KG1 (cell line): Measurements from ENCODE around the gene PCLO.
"Not testable (repeated sequence)": the region's sequence is repeated elsewhere in the genome, so short reads cannot be mapped to it uniquely, and the experiment has no call there.

Experiments
- DNase-seq: peaks from one replicate; lab custom pipeline; 2025; lab: John Stamatoyannopoulos, UW

Gene PCLO

GRCh38 chr7:83053965-83054364 lies 108.7 kb downstream of the PCLO start:
- no peak for DNase-seq

DNA sequence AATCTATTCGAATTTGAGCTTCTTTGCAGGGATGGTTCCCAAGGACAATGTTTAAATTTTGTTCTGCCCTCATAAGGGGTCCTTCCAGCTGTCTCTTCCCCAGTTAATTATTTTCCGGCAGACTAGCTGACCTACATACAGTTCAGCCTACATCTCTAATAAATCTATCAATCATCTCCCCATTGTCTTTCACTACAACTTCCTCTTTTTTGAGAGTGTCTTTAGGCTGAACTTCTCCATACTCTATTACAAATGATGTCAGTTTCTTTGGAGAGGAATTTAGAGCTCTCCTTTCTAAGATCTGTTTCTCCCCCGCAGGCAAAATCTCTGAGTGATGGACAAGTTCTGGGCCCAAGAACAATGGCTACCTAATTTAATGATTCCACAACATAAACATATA lies 122.2 kb downstream of the PCLO start:
- no peak for DNase-seq

DNA sequence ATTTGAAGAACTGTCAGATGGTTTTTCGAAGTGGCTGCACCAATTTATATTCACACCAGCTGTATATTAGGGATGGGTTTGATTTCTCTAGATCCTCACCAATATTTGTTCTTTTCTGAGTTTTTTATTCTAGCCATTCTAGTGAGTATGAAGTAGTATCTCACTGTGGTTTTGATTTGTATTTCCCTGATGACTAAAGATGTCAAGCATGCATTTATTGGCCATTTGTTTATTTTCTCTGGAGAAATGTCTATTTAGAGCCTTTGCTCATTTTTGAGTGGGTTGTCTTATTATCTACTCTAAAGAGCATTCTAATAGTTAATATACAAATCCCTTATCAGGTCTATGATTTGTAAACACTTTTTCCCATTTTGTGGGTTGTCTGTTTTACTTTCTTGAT lies 123.9 kb downstream of the PCLO start:
- no peak for DNase-seq

DNA sequence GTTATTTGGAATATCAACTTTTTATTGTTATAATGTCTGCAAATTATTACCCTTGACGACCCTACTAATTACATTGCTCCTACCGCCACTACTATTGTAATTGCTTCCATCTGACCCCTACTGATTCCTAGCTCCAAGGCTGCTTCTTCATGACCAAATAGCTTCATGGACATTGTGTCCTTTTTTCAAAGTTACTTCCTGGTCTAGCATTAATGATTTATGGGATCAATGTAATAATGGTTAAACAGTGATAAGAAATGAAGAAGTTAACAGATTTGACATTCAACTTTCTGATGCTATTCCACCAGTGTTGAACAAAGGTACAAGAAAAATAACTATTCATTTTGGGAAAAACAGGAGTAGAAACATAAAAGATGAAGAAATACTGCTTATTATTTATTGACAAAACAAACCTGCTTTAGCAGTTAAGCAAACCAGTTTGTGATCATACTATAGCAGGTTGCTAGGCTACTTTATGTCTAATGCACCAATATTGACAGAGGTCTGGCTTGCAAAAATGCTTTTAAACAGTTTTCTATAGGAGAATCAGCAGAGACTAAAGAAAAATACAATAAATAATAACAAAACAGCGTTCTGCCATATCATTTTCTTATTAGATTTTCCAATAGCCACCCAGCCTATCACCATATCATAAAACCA lies 125.8 kb downstream of the PCLO start:
- no peak for DNase-seq

GRCh38 chr7:83036130-83036529 lies 126.6 kb downstream of the PCLO start:
- no peak for DNase-seq

DNA sequence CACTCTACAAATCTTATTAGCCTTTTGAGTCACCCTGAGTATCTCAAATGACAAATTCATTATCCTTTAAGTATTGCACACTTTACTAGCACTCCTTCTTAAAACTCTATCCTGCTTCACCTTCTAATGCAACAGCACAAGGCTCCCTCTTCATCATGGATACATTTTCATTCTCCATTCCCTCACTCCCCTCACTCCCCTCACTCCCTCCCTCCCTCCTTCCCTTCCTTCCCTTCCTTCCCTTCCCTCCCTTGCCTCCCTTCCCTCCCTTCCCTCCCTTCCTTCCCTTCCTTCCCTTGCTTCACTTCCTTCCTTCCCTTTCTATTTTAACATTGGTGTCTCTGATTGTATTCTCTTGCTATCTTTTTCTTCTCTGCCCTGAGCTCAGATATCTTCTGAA lies 130.5 kb downstream of the PCLO start:
- no peak for DNase-seq

GRCh38 chr7:83023817-83024665 lies 138.6 kb downstream of the PCLO start:
- not testable (repeated sequence) for DNase-seq

DNA sequence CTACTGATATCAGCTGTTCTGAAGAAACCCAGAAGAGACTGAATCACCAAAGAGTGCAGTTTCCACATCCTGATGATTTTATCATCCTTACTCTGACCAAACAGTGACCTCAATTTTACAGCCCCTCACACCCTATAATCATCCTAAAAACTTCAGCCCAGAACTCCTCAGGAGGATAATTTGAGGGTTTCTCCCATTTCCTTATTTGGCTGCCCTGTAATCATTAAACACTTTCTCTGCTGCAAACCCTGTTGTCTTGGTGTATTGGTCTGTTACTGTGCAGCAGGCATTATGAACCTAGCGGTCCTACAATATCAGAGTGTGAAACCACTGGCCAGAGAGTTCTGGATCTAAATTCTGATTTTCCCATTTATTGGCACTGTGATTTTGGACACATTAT lies 141.7 kb downstream of the PCLO start:
- no peak for DNase-seq

DNA sequence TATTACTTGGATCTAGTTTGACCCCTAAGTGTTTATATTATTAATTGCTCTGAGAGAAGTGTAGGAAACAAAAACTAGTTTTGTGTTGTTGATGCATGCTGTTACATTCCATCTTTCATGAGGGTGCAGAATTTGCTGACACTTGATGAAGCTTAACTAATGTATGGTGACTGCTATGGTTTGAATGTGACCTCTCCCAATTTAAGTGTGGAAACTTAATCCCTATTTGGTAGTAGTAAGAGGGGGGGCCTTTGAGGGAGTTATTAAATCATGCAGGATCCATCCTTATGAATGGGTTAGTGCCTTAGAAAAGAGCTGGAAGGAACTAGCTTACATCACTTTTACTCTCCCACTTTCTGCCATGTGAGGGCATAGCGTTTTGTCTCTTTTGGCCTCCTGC lies 142.5 kb downstream of the PCLO start:
- no peak for DNase-seq

GRCh38 chr7:83015916-83016315 lies 146.8 kb downstream of the PCLO start:
- DNase-seq, result no peak

GRCh38 chr7:83014546-83014945 lies 148.1 kb downstream of the PCLO start:
- no peak for DNase-seq

- no peak for DNase-seq
Measured at GRCh38 chr7:83011954-83012353, 150.7 kb downstream of the PCLO start.

GRCh38 chr7:83005410-83005809 lies 157.3 kb downstream of the PCLO start:
- no peak for DNase-seq

- no peak for DNase-seq
Measured at GRCh38 chr7:83001362-83002040, 161.2 kb downstream of the PCLO start.

- DNase-seq, result no peak
Measured at GRCh38 chr7:82998436-82998835, 164.2 kb downstream of the PCLO start.

DNA sequence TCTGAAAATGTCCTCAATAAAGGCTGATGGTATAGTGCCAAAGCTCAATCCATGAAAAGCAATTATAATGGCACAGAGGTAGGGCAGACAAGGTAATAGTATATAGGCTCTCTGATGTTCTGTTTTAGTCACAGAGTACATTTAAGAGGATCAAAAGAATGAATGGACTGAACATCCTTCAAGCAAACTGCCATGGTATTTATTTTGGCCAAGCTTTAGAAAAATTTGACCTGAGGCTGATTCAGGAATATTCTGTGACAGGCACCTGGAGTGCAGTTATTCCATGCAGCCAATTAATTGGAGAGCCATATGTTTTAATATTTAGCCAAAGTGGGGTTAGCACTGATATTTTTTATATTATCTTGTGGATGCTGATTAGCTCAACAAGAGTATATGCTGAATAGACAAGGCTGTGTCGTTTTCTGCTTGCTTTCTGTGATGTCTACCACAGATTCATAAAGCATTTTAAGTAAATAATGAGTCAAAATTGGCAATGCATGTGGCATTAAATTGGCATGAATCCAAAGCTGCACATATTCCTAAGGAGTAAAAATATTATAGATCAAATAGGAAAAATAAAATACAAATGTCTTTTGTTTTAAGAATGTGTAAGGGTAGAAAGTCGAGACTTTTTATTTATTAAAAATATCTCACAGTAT lies 177.4 kb downstream of the PCLO start:
- DNase-seq, result no peak

- no peak for DNase-seq
Measured at GRCh38 chr7:82980130-82980788, 182.4 kb downstream of the PCLO start.

DNA sequence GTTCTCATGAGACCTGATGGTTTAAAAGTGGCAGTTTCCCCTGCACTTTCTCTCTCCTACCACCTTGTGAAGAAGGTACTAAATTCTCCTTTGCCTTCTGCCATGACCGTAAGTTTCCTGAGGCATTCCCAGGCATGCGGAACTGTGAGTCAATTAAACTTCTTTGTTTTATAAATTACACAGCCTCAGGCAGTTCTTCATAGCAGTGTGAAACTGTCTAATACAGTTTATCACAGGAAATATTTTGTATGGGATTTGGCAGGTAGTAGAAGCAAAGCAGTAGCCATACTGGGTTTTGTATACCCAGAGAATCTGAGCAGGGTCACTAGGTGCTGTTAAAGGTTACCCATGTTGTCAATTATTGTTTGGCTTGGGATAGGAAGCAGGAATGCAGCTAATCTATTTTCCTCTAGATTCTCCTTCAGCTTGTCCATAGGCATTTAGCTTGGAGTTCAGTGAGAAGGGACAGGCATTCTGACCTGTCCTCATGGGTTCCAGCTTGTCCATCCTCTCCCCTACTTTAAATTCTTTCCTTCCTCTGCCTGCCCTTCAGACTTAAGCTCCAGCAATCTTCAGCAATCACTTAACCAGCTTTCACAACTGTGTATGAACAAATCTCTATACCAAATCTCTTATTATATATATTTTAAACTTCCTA lies 186.7 kb downstream of the PCLO start:
- DNase-seq, result no peak

DNA sequence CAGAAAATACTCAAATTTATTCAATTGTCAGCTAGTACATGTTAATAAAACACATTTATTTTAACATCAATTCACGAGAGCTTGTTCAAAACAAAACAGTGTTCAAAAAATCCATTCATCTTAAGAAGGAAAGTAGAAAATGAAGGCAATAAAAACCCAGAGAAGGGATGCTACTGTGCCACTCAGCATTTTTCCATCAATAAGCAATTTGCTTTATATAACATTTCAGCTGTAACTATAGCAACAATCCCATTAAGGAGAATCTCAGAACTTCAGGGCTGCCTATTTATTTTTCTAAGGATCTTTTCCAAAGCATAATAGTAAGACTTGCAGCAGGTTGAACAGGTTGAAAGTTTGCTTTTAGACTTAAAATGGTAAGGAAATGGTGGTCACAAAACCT lies 190.5 kb downstream of the PCLO start:
- DNase-seq, result no peak

GRCh38 chr7:82965088-82966036 lies 197.3 kb downstream of the PCLO start:
- no peak for DNase-seq
